ENCODE measurements around the gene LRMDA. TPM values are rescaled to one million over a fixed set of nuclear protein-coding genes. Genes with fewer than 3 reads are reported as not detected.

LRMDA gene
- total and polyA plus RNA-seq, 2 of the 8 experiments (the other 6 are each of a cell fraction or from before 2014, with no cell fraction given), result 0.86 to 2.8 TPM

DNA sequence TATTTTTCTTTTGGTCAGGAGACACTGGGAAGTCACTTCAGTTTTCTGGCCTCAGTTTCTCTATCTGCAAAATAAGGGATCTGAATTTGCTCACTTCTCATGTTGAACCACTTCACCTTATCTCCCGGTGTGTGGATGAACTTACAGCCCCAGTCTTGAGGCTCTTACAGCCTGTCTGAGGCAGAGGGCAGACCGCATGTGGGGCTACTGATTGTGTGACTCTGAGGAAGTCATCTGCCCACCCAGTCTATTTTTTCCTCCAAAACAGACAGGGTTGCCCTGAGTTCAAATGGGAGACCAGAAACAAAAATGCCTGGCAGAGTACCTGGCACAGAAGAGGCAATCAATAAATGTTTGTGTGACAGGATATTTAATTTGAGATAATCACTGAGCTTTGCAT is 78.3 kb downstream of the LRMDA start (continued):
- TF ChIP-seq, protein P1, sequence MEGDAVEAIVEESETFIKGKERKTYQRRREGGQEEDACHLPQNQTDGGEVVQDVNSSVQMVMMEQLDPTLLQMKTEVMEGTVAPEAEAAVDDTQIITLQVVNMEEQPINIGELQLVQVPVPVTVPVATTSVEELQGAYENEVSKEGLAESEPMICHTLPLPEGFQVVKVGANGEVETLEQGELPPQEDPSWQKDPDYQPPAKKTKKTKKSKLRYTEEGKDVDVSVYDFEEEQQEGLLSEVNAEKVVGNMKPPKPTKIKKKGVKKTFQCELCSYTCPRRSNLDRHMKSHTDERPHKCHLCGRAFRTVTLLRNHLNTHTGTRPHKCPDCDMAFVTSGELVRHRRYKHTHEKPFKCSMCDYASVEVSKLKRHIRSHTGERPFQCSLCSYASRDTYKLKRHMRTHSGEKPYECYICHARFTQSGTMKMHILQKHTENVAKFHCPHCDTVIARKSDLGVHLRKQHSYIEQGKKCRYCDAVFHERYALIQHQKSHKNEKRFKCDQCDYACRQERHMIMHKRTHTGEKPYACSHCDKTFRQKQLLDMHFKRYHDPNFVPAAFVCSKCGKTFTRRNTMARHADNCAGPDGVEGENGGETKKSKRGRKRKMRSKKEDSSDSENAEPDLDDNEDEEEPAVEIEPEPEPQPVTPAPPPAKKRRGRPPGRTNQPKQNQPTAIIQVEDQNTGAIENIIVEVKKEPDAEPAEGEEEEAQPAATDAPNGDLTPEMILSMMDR (IDR thresholded peaks at IDR 0.05; ENCODE audit: control extremely low read depth in 1 of 3, insufficient read depth in 1 of 3, low read depth in 1 of 3, low read length in 3 of 3), result no peak
- no peak for TF ChIP-seq SP1 (IDR thresholded peaks at IDR 0.05; ENCODE audit: low read depth, low read length)
